ENCODE results near the gene NHS.

The NHS gene

GRCh38 chrX:17610788-17611187, 235.8 kb downstream of the NHS start:
- no peaks in the 10 kb centered on the region for H3K4me1 ChIP-seq (ENCODE audit: insufficient read depth, low read length)
- H3K4me3 ChIP-seq (ENCODE audit: low read depth in 1 of 2, low read length in 2 of 2), result no peak overlapping the region
- no peaks in the 10 kb centered on the region for H3K9me3 ChIP-seq (ENCODE audit: insufficient read depth, low read length, severe bottlenecking)
- DNase-seq, result no peak
- no peak overlapping the region for H3K9ac ChIP-seq (ENCODE audit: low read depth, low read length)
- H3K27me3 ChIP-seq (ENCODE audit: insufficient read depth, low read length, poor library complexity), result no peaks in the 10 kb centered on the region
- no peak for TF ChIP-seq CTCF (IDR thresholded peaks at IDR 0.05; ENCODE audit: borderline replicate concordance, extremely low read depth, low read length, poor library complexity, severe bottlenecking)
- no peak for TF ChIP-seq EZH2 (IDR thresholded peaks at IDR 0.05; ENCODE audit: borderline replicate concordance, low read depth, low read length, severe bottlenecking)
- no peaks in the 10 kb centered on the region for H4K20me1 ChIP-seq (ENCODE audit: insufficient read depth, low read length)
- no peak overlapping the region for H2AFZ ChIP-seq (ENCODE audit: low read depth, low read length)
- H3K36me3 ChIP-seq (ENCODE audit: insufficient read depth, low read length), result no peaks in the 10 kb centered on the region
- ATAC-seq (ENCODE audit: insufficient read depth, low read depth), result no peak
- H3K4me2 ChIP-seq (ENCODE audit: insufficient read depth, low read length), result no peak overlapping the region
- no peaks in the 10 kb centered on the region for H3K79me2 ChIP-seq (ENCODE audit: insufficient read depth, low read length)
- no peak overlapping the region for H3K27ac ChIP-seq (ENCODE audit: low read length)

- no peak overlapping the region for H3K4me3 ChIP-seq (ENCODE audit: low read depth in 1 of 2, low read length in 2 of 2)
Observed at GRCh38 chrX:17613979-17614588, 239.1 kb downstream of the NHS start.

GRCh38 chrX:17616936-17617335, 241.9 kb downstream of the NHS start:
- TF ChIP-seq CTCF (IDR thresholded peaks at IDR 0.05; ENCODE audit: borderline replicate concordance, extremely low read depth, low read length, poor library complexity, severe bottlenecking), result no peak
- TF ChIP-seq EZH2 (IDR thresholded peaks at IDR 0.05; ENCODE audit: borderline replicate concordance, low read depth, low read length, severe bottlenecking), result no peak
- Histone ChIP-seq H3K9me3 (ENCODE audit: insufficient read depth, low read length, severe bottlenecking) (no peaks in the 10 kb centered on the region), H3K36me3 (ENCODE audit: insufficient read depth, low read length) (no peaks in the 10 kb centered on the region), H3K27me3 (ENCODE audit: insufficient read depth, low read length, poor library complexity) (no peaks in the 10 kb centered on the region), H3K79me2 (ENCODE audit: insufficient read depth, low read length) (no peaks in the 10 kb centered on the region), H4K20me1 (ENCODE audit: insufficient read depth, low read length) (no peaks in the 10 kb centered on the region), H3K9ac (ENCODE audit: low read depth, low read length) (no peak overlapping the region), H2AFZ (ENCODE audit: low read depth, low read length) (no peak overlapping the region), H3K4me2 (ENCODE audit: insufficient read depth, low read length) (no peak overlapping the region), H3K4me3 (ENCODE audit: low read depth in 1 of 2, low read length in 2 of 2) (no peak overlapping the region), H3K4me1 (ENCODE audit: insufficient read depth, low read length) (no peaks in the 10 kb centered on the region), H3K27ac (ENCODE audit: low read length) (no peak overlapping the region)
- DNase-seq, result no peak
- ATAC-seq (ENCODE audit: insufficient read depth, low read depth), result no peak

More at GRCh38 chrX:17613979-17614588, 239.1 kb downstream of the NHS start:
- Histone ChIP-seq H3K4me2 (ENCODE audit: insufficient read depth, low read length) (no peak overlapping the region), H4K20me1 (ENCODE audit: insufficient read depth, low read length) (no peaks in the 10 kb centered on the region), H3K27me3 (ENCODE audit: insufficient read depth, low read length, poor library complexity) (no peaks in the 10 kb centered on the region), H3K79me2 (ENCODE audit: insufficient read depth, low read length) (no peaks in the 10 kb centered on the region), H3K4me1 (ENCODE audit: insufficient read depth, low read length) (no peaks in the 10 kb centered on the region), H3K9me3 (ENCODE audit: insufficient read depth, low read length, severe bottlenecking) (no peaks in the 10 kb centered on the region), H3K36me3 (ENCODE audit: insufficient read depth, low read length) (no peaks in the 10 kb centered on the region), H2AFZ (ENCODE audit: low read depth, low read length) (no peak overlapping the region), H3K9ac (ENCODE audit: low read depth, low read length) (no peak overlapping the region), H3K27ac (ENCODE audit: low read length) (no peak overlapping the region)
- no peak for DNase-seq
- no peak for TF ChIP-seq EZH2 (IDR thresholded peaks at IDR 0.05; ENCODE audit: borderline replicate concordance, low read depth, low read length, severe bottlenecking)
- TF ChIP-seq CTCF (IDR thresholded peaks at IDR 0.05; ENCODE audit: borderline replicate concordance, extremely low read depth, low read length, poor library complexity, severe bottlenecking), result no peak
- no peak for ATAC-seq (ENCODE audit: insufficient read depth, low read depth)
